ENCODE data around the gene MAPKAPK3.

GRCh38 chr3:50587373-50587772 lies 29.6 kb upstream of the MAPKAPK3 start:
- TF ChIP-seq REST (IDR thresholded peaks at IDR 0.05; ENCODE audit: borderline replicate concordance) (no peak), EZH2 (IDR thresholded peaks at IDR 0.05; ENCODE audit: borderline replicate concordance, insufficient read depth, low read length, poor library complexity, severe bottlenecking) (no peak), MXI1 (conservative IDR thresholded peaks at IDR 0.05; ENCODE audit: poor library complexity, severe bottlenecking) (no peak), CTCF (IDR thresholded peaks at IDR 0.05; ENCODE audit: poor library complexity, severe bottlenecking) (no peak), POLR2AphosphoS5 (IDR thresholded peaks at IDR 0.05) (no peak), RAD21 (conservative IDR thresholded peaks at IDR 0.05) (no peak), TAF1 (IDR thresholded peaks at IDR 0.05; ENCODE audit: low read depth) (no peak)
